ENCODE measurements around the gene MCM3AP.

Gene MCM3AP

DNA sequence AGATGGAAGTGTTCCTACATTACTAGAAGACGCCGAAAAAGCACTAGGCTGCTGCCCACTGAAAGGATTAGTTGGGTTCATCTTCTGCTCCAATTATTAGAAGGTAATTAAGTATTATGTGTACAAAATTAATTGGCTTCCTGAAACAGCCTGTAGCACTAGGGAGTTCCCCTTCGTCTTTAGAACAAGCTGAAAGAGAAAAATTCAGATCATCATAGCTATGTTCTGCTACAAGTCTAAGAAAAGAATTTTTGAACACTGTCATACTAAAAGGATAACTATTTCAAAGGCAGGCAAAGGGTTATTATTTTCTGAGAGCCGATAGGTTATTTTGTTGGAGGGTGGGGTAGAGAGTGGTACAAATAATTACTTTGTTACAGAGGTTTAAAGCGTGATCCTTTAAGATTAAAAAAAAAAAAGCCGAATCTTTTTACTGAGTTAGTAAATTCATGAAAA is at the start of gene MCM3AP:
Gene MCM3AP, minus strand, starts transcription at position 406 of the 456 bp plus-strand sequence. Its CDS starts 325 bp downstream, at position 81.
- no peak for DNase-seq

DNA sequence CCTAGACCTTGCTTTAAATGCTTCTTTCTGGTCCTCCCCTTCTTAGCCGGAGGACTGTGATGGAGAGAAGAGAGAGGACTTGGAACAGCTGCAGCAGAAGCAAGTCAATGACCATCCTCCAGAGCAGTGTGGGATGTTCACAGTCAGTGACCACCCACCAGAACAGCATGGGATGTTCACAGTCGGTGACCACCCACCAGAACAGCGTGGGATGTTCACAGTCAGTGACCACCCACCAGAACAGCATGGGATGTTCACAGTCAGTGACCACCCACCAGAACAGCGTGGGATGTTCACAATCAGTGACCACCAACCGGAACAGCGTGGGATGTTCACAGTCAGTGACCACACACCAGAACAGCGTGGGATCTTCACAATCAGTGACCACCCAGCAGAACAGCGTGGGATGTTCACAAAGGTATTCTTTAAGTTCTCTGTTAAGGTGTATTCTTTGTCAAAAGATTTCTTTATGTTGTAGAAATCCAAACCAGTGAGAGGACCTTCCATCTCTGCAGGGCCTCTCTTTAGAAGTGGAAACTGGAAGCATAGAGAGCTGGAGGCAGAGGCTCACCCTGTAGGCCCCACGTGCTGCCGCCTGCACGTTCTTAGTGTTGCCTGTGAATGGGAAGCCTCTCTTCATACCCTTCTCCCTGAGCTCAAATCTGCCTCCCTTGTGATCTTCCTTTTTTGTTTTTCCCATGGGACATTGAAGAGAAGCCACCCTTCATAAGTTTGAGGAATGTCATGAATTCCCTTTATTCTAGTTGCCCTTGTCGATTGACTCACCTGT is 49.1 kb upstream of the MCM3AP start:
- DNase-seq = no peak

DNA sequence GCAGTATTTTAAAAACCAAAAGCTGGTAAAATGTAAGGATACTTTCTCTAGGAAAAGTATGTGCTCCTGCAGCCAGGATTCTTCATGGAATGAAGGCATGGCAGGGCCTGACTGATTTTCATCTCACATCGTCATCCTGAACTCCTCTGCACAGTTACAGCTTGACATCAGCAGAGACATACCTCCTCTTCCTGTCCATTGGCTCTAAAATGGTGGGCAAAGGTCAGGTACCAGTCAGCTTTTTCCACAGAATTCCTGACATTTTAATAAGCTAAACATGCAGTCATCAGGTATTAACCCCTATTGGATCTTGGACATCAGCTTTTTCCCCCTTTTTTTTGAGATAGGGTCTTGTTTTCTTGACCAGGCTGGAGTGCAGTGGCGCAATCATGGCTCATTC is 44.4 kb upstream of the MCM3AP start:
- DNase-seq = no peak

DNA sequence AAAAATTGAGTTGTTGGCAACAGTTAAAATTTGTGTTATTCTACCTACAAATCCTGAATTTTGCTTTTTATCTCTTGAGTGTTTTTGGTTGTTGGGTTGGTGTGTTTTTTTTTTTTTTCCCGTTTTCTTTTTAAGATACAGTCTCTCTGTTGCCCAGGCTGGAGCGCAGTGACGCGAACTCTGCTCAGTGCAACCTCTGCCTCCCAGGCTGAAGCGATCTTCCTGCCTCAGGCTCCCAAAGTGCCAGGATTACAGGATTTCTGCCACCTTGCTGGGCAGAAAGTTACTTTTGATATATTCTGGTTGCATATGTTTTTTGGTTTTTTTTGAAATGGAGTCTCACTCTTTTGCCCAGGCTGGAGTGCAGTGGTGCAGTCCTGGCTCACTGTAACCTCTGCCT is 42.7 kb upstream of the MCM3AP start:
- DNase-seq = no peak

DNA sequence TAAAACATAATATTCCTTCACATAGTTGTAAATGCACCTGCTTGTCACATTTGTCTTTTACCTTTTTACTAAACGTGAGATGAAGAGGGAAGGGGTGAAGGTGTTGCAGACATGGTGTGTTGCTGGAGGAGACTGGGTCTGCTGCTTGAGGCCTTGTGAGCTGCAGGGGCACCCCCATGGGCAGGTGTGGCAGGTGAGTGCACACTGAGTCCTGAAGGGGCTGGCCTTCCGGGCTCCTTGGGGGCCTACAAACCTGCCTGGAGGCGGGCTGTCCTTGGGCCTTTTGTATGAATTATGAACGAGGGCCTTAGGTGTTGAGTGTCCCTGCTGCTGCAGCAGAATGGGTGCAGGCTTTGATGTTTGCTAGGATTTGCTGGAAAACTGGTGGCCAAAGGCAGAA is 42.3 kb upstream of the MCM3AP start:
- DNase-seq = no peak

DNA sequence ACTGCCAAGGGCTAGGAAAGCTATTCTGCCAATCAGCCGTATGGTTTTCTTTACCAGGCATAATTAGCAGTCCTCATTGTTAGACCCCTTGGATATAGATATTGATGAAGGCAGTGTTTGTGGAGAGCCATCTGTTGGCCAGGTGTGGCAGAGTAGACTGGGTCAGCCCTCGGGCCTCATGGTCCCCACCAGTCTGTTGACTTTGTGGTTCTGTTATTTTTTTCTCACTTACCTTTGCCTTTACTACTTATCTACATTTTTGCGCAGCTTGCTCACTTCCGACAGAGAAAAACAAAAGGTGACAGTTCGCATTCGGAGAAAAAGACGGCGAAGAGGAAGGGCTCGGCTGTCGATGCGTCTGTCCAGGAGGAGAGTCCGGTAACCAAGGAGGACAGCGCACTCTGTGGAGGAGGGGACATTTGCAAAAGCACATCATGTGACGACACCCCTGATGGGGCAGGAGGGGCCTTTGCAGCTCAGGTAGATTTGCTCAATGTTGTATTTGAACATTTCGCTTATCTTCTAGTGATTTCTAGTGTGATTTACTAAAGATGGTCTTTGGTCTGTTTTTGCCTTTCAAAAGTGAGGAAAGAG is 40.8 kb upstream of the MCM3AP start:
- DNase-seq = no peak

DNA sequence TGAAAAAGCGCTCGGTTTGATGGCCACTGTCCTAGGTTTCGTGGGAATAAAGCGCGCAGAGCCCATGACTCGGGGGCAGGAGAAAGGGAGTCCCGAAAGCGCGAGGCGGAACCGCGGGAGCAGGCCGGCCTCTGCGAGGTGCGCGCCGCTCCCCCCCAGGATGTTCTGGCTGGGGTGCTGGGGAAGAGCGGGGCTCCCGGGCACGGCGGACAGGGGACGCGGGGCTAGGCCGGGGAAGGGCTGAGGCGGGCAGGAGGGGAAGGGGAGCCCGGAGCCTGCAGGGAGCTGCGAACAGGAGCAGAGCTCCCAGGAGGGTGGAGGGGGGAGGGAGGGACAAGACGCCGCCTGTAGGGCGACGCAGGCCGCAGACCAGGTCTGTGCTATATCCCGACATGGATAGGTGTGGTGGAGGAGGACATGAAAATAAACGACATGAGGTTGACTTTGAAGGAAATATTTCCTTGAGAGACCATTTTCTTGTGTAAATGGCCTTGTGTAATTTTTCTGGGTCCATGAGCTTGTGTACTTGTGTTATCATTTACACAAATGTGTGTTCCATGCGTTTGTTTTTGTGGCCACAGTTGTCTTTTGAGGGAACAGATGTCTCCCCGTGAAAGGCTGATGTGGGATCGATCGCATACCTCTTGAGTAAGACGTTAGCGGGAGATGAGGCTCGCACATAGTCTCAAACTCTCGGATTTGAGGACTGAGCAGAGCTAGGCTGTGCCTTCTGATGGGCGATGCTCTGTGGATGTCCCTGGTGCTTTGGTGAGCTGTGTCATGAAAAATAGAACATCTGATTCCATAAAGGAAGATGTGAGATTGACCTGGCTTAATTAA is 39.9 kb upstream of the MCM3AP start:
- DNase-seq = peak; percentile 48

DNA sequence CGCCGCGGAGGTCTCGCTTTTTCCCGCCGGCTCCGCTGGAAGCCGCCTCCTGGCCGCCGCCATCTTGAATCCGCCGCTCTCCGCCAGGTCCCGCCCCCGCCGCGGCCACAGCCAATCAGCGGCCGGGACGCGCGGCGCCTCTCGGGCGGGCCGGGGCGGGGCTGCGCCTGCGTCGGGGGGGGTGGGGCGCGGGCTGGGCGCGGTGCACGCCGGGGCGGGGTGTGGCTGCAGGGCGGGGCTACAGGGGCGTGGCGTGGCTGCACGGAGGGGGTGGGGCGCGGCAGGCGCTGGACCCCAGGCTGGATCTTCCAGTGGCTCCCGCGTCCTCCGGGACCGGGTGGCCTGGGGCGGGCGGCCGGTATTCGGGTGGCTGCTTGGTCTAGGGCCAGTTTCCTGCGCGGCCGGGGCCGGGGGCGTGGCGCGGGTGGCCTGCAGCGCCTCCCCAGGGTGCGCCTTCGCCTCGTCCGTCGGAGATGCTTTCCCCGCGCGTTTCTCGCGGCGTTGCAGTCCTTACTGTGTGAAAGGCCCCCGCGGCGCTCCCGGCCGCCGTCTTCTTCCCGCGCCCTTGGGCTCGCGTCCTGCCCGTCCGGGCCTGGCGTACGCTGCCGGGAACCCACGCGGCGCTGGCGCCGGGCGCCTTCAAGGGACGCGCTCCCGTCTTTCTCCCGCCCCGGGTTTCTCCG is 39.1 kb upstream of the MCM3AP start:
- DNase-seq = peak; percentile 90

DNA sequence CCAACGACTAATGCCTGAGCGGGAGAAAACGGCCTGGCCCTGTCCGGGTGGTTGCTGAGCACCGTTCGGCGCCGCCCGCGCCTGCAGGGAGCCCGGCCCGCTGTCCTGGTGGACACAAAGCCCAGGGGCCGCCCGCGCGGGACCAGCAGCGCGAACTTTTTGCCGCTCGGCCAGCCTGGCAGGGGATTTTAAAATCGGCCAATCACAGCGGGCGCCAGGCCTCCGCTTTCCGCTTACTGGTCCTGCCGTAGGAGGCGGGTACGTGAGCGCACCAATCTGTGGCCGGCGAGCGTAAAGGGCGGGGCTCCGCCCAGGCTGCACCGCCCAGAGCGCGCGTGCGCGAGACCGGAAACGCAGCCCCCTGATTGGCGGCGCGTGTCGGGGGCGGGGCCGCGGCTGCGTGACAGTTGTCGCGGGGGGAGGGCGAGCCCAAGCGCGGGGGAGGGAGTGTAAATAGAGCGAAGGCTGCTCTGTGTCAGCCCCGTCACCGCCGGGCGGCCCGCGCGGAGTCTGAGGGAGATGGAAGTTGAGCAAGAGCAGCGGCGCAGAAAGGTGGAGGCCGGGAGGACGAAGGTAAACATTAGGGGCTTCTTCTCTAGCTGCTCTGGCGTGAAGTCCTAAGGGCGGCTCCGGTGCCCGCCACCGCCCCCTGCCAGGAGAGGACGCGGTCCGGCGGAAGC is 38.4 kb upstream of the MCM3AP start, which contains the start of the genes C21orf58 and PCNT:
Gene C21orf58, minus strand, starts transcription at position 161 of the 680 bp plus-strand sequence. CDS start 1,132 bp downstream, outside the sequence.
Gene PCNT, plus strand, starts transcription at position 447 of the 680 bp plus-strand sequence. Its CDS starts 73 bp downstream, at position 520.
- DNase-seq = peak; percentile 98

DNA sequence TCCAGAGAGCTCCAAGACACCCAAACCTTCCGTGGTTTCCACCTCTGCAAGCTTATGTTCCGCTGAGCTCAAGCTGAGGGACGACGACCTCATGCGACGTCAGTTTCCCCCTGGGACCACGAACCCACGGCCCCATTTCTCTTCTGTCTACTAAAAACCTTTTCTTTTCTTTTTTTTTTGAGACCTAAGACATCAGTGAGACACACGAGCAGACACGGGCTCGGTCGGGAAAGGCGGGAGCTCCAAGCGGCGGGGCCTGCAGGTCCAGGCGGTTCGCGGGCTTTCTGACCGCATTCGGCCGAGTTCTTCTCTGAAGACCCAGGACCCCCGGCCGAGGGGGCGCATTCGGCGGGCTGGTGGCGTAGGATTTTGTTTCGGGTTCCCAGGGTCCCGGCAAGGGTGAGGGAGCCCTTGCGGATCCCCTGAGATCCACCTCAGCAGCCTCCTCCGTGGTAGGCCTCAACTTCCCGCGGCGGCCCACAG is 37.9 kb upstream of the MCM3AP start:
- no peak for DNase-seq

DNA sequence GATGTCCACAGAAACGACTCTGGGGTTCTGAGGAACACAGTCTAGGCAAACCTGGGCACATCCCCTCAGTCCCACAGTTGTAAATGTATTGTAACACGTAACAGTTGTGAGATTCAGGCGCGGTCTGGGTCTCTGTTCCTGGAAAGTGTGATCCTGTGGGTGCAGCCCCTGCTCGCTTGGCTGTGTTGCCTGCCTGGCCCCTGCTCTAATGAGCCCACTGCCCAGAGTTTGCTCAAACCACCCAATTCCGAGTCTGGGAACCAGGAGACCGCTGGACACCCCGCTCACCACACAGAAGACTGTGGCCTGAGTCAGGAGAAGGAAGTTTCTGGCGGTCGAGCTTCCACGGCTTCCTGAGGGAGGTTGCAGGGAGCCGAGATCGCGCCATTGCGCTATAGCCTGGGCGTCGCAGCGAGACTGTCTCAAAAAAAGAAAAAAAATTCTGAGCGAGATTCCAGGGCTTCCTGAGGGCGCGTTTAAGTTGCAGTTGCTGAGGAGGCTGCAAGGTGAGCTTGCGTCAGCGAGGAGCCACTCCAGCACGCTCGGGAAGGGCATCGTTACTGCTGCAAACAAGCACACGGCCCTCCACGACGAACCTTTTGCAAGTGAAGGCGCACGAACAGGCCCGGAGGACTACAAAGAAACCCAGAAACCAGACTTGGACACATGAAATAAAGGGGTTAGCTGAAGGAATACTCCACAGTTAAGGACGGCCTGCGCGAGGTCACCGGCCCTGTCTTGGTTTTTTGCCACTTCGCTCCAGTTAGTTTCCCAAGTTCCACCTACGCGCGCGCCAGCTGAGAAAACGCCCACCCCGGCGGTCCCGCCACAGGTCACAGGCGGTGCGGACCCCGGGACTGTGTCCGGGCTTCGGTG is 37.2 kb upstream of the MCM3AP start:
- peak; percentile 6 for DNase-seq

DNA sequence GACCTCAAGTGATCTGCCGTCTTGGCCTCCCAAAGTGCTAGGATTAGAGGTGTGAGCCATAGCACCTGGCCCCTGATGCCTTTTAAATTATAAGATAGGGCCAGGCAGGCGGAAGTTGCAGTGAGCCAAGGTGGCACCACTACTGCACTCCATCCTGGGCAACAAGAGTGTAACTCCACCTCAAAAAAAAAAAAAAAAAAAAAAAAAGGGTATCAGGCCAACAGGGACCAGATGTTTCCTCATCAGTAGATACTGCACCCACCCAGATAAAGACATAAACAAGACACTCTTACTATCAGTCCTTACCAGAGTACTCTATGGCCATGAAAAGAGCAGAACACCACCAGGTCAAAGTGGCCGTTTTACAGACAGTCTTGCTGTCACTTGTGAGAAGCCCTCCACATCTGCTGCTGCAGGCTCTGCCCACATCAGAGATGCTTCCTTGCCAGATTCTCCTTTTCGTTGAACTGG is 35.0 kb upstream of the MCM3AP start:
- DNase-seq = no peak

DNA sequence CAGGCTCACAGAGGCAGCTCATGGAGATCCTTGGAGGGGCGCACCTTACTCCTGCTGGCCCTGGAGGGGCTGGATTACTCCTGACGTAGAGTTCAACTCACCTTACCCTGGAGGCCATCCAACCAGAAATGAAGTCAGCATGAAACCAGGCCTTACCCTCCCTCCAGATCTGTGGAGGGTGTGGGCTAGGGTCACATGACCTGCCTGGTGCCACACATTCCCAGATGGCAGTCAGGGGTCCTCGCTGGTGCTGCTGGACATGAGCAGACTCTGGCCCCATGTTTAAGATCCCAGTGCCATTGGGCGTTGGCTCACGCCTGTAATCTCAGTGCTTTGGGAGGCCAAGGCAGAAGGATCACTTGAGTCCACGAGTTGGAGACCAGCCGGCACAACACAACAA is 33.8 kb upstream of the MCM3AP start:
- DNase-seq = no peak

DNA sequence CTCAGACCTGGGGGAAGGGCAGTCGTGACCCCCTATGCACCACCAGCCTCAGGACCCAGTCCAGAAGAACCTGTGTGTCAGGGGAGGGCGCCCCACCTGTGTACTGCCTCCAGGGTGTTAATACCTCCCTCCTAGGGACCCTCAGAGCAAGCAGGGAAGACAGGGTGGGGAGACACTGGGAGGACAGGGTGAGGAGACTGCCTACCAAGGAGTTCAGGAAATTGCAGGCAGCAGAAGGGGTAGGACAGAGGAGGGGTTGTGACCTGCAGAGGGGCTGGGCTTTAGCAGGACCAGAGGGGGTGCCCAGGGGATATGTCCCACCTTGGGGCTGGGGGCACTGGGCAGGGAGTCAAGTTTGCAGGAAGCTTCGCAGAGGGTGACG is 33.0 kb upstream of the MCM3AP start:
- no peak for DNase-seq

DNA sequence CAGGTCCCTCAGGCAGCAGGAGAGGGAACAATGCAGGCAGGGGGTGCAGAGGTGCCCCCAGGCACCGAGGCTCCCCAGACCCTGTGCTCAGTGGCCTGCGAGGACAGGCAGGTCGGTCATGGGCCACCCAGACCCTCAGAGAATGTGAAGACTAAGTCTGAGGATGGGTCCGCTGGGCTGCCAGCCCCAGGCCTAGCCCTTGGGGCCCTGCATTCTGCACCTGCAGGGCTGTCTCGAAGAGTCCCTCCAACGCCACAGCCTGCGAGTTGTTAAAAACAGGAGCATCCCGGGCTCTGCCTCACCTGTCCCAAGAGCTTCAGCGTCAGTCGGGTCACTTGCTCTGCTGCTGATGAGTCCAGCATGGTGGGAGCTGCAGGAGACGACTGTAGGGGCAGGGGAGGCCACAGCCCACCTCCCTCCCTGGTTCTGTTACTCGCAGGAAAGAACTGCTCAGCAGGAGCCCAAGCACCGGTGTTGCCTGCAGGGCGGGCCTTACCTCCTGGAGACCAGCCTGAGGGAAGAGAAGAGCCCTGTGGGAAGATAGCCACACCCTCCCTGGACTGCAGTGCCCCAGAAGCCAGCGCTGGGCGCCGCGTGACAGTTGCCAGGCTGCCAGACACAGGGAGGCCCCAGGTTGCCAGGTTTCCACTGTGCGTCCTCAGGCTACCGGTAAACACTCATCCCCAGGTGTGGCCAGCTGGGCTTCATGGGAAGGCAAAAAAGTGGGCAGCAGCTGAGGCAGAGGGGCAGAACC is 32.5 kb upstream of the MCM3AP start:
- DNase-seq = no peak

DNA sequence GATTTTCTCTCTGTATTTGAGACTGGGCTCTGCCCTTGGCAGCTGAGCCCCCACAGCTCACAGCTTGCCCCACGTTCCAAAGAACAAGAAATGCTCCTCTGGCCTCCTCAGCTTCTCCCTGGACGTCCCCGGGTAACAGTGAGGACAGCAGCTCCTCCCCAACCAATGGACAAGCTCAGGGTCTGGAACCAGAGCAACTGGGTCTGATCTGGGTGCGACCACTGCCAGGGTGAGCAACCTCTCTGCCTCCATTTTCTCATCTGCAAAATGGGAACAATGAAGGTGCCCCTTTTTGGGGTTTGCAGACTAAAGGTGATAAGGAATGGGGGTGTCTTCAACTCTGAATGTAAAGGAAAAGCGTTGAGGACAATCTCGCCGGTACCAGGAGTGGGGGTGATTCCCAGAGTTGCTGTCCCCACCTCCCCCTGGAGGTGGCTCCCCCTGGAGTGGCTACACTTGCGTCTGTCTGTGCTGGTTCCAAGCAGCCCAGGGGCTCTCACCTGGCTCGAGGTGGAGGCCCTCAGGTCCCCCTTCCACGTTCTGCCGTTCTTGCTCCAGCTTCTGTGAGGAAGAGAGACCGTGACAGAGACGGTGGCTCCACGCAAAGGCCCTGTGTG is 31.4 kb upstream of the MCM3AP start:
- DNase-seq = no peak

DNA sequence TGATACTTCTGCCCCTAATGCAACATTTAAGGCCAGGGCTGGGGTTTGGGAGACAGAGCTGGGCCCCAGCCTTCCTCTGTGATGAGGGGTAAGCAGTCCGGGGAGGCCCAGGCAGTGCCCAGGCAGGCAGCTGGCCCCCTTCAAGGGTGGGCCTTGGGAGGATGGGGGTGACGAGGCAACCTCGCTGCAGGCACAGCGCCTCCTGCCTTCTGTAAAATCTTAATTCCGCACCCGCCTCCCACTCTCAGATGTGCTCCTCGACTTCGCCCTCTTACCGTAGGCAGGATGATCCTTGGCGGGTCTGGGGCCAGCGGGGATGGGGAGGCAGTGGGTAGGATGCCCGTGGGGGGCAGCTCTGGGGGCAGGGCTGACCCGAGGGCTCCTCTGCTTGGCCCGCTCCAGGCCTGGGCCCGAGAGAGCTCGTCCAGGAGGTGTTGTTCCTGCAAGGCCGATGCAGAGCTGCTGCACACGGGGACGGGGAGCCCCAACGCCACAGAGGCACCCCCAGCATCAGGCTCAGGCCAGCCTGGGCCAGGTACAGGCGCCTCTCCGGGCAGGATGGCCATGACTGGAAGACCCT is 29.1 kb upstream of the MCM3AP start:
- no peak for DNase-seq

DNA sequence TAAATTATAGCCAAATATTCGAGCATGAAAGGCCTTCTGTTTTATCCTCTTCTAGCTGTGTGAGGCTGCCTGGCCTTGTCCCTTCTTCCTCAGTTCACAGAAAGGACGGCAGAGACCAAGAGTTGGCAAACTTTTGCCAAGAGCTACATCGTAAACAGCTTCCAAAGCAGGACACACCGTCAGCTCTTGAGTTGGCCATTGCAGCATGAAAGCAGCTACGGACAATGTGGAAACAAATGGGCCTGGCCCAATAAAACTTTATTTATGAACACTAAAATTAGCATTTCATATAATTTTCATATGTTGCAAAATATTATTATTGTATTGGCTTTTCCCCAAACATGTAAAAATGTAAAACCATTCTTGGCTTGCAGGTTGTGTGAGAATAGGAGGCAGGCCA is 27.5 kb upstream of the MCM3AP start:
- no peak for DNase-seq

DNA sequence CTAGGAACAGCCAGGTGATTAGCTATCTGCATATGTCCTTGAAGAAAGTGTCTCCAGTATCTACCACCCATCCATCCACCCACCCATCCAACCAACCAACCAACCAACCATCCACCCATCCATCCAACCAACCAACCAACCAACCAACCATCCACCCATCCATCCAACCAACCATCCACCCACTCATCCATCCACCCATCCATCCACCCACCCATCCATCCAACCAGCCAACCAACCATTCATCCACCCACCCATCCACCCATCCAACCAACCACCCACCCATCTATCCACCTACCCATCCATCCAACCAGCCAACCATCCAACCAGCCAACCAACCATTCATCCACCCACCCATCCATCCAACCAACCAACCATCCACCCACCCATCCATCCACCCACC is 26.2 kb upstream of the MCM3AP start:
- no peak for DNase-seq
